Stimulated activated CD4-positive, alpha-beta T cell treated with anti-CD3 and anti-CD28 coated beads, Interleukin-1b, Interleukin-23, amount 100 ng/mL, for 4 hours (primary cell): Measurements from ENCODE around the gene TMUB1.

Experiments
- DNase-seq, 2 donors: peaks; one replicate each; pipeline ENCODE4 v3.0.0-alpha.2; 2020; ENCODE audit warnings: low read depth in 2 of 2

TMUB1 gene

DNA sequence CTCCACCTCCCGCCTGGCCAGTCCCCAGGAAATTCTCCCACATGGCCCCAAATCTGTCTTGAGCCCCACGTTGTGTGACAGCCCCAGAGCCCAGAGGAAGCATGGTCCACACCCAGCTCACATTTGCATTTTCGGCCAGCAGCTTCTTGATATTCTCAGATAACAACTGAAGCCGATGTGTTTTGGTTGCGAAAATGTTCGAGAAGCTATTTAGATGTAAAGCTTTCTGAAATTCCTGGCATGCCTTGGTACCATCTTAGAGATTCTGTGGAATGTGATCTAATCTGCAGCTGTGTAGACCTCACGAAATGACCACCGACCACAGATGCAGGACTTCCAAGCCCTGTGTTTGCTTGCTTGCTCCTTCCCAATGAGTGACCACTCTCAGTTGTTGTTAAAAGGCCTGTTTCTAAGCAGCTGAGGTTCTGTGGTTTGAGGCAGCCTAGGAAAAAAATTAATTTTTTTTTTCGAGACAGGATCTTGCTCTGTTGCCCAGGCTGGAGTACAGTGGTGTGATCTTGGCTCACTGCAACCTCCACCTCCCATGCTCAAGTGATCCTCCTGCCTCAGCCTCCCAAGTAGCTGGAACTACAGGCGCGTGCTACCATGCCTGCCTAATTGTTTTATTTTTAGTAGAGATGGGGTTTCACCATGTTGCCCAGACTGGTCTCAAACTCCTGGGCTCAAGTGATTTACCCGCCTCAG lies 15.1 kb downstream of the TMUB1 start:
- DNase-seq = no peak

DNA sequence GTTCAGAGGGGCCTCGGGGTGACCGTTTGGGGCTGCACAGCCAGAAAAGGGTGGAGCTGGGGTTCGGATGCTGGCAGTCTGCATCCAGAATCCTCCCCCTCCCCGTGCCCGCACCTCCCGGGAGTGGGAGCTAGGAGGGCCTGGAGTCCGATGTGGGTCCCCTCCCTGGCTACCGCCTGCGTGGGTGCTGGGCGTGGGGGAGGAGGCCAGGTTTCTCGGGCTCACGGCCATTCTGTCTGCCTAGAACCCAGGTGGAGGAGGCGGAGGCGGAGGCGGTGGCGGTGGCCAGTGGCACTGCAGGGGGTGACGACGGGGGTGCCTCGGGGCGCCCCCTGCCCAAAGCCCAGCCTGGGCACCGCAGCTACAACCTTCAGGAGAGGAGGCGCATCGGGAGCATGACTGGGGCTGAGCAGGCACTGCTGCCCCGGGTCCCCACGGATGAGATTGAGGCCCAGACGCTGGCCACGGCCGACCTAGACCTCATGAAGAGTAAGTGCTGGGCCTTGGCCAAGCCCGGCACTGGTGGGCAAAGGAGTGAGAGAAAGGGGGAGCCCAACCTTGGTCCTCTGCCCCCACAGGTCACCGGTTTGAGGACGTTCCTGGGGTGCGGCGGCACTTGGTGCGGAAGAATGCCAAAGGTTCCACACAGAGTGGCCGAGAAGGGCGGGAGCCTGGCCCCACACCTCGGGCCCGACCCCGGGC lies 16.9 kb downstream of the TMUB1 start:
- DNase-seq = no peak

DNA sequence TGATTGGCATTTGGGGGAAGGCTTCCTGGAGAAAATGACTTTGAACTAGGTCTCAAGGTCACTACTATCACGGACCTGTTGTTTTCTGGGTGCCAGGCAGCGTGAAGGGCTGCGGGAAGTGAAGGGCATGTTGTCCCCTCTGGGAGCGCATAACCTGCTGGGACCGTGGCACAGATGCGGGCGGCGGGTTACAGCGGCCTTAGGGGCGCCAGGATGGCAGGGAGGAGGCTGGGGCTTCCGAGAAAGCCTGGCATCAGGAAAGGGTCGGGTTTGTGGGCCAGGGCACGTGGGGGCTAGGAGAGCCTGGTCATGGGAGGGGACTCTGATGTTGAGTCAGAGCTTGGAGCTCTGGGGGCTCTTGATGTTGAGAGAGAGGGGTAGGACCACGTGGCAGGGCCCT lies 17.8 kb downstream of the TMUB1 start:
- DNase-seq = no peak

DNA sequence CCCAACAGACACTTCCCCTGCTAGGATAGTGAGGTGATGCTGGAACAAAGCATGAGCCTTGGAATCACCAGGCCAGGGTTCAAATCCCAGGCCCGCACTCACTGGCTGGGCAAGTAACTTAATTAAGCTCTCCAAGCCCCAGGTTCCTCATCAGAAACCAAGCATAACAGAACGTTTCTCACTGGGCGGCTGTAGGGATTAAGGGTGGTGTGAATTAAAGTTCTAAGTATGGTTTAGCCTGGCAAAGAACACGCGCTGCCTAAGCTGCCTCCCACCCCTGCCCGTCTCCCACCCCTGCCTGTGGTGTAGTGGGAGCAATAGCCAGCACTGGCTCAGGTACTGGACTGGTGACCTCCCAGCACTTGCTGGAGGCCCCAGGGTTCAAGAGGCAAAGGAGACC lies 18.3 kb downstream of the TMUB1 start:
- DNase-seq = no peak

DNA sequence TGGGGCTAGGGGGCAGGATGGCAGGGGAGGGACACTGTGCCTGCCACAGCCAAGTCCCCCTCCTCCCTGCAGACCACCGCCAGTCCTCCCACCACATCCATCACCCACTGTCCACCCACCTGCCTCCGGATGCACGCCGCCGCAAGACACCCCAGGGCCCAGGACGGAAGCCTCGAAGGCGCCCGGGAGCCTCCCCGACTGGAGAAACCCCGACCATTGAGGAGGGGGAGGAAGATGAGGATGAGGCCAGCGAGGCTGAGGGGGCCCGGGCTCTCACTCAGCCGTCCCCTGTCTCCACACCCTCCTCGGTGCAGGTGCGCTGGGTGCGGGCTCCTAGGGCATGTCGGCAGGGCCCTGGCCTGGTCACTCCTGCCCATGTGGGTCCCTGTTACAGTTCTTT lies 18.8 kb downstream of the TMUB1 start:
- no peak for DNase-seq

DNA sequence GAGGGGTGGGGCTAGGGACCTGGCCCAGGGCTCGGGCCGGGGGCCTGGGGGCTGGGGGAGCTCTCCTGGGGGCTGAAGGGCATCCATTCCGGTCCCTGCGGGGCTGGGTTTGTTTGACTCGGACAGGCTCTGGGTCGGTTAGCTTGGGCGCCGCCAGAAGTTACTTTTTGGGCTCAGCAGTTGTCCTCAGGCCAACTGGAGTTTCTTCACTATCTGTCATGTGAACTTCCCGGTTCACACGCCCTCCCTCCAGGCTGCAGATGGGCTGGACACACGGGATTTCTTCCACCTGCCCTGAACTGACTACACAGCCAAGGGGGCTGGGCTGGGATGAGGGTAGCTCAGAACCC lies 20.1 kb downstream of the TMUB1 start:
- no peak for DNase-seq

DNA sequence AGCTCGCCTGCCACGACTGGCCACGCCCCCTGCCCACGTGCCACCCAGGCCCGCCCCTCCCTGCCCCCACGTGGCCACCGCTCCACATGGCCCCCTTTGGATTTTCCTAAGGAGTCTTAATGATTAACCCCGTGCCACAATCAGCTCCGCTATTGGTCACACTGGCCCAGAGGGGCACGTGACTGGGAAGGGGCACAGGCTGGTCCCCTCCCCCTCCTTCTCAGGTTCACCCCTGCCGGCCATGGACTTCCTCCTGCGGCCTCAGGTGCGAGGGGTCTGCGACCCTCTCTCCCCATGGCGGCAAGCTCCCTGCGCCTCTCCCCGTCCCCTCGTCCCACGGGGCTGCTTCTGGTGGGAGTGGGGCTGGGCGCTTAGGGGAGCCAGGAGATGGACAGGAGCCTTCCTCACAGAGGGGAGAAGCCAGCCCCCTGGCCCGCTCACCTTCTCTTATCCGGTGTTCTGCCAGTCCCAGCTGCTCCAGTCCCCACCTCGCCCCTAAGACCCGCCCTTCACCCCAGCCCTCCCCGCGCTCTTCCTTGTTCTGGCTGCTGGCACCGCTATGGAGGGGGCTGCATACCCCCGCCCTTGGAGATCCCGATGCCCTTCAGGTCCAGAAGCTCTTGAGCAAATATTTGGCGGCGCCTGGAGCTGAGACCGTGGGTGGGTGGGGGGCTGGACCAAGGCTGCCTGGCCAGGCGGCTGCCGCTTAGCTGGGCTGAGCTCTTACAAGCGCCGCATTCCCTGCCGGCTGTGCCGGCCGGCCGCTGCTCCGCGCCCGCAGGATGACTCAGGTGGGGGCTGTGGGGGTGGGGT lies 20.7 kb downstream of the TMUB1 start:
- no peak for DNase-seq

DNA sequence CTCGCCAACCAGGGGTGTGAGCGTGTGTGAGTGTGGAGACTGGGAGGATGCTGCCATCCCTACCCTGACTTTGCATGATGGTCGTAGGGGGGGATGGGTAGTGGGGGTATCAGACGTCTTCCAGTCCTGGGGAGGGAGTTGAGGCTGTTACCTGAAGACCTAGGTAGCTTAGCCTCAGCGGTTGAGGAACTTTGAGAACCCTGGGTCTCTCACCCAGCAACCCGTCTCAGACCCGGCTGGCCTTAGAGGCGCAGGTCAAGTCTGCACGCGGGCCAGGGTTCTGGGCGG lies 21.2 kb downstream of the TMUB1 start:
- no peak for DNase-seq

DNA sequence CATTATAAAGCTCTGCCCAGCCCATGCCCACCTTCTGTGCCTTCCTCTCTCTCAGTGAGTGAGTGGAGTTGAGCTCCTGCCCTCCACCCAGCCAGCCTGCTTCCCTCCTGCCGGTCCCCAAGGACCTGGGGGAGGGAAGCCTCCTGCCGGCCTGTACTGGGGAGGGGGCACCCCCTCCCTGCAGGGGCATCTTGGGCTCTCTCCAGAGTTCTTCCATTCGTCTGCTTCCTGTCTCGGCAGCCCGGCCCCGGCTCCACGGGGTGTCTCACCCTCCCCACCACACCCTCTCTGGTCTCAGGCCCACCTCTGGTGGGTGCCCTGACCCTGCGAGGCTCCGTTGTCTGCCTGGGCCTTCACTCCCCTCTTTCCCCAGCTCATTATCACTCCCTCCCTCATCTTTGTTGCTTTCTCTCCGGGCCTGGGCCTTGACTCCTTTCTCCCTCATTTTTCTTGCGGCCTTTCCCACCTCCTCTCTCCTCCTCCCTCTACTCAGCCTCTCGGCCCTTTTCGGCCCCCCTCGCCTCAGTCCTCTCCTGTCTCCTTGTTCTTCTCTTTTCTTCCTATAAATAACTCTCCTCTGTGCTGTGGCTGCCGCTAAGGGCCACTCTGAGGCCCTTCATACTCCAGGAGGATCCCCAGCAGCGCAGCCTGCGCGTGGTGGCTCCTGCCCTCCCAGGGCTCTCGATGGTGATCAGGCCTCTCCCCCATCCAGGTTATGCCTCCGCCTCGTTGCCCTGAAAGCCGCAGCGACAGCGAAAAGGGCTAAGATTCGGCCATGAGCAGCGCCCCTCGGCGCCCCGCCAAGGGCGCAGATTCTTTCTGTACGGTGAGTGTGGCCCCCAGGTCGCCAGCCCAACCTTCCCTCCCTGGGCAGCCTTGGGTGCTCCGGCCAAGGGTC lies 21.8 kb downstream of the TMUB1 start:
- DNase-seq = no peak

DNA sequence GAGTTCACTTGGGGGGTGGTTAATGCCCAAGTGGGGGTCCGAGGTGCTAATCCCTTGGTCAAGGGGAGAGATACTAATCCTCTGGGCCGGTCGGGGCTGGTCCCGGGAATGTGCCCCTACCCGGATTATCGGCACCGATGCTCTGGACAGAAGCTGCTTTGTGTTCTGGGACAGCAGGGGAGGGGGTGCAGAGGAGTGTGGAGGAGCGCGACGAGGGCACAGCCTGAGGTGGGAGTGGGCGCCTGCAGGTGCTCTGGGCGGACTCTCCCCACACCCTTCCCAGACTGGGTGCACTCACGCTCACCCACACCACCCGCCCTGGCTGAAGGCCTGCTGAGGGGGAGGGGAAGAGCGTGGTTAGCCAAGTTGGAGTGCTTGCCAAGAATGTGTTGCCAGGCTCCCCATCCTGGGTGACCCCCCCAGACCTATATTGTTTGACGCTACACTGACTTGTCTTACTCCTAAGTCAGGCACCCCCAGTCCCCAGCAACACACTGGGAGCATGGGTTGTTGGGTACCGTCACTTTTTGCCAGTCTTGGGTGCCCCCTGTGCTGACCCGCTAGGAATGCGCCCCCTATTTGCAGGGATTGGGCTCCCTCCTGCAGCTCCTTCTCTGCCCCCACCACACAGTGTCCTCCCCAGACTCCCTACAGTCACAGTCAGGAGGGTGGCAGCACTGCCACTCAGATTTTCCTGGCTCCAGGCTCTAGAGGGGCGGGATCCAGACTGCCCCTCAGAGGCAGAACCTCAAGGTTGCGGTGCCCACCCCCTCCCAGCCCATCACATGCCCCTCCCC lies 22.7 kb downstream of the TMUB1 start:
- DNase-seq = no peak

DNA sequence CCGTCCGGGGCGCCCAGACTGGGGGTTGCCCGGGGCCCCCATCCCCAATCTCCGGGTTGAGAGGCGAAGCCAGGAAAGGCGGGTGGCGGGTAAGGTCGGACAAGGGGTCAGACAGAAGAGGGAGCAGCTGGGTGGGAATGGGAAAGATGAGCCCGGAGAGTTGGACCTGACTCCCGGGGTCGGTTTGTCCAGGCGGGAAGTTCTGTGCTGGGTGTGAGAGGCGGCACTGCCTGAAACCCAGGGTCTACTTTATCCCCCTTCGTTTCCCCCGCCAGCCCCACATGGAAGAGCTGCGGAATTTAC lies 23.2 kb downstream of the TMUB1 start:
- DNase-seq = no peak

DNA sequence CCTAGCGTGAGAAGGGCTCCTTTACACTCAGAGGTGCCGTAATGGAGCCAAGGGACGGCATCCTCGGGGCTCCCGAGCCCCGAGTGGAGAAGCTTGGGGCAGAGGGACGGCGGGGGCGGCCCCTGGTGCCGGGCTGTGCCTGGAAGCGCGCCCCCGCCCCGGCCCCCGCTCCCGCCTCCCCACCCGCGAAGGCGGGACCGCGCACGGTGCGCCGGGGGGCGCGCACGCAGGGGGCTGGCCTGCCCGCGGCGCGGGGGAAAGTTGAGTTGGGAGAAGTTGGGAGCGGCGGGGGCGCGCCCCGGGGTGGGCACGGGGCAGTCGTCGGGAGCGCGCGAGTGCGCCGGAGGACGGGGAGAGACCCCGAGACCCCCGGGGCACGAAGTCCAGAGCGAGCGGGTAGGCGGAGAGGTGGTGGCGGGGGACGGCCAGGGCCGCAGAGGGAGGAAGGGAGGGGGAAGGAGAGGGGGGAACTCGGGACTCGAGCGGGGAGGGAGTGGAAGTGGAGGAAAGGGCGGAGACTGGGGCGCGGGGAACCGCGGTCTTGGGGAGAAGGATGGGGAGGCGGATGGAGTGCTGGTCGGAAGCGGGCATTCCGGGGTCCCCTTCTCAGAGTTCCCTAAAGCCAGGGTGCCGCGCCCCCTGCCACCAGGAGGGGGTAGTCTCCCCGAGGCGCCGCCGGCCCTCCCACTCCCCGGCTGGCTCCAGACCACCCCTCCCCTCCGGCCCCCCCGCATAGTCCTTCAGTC lies 23.8 kb downstream of the TMUB1 start, which contains the start of gene SLC4A2:
Gene SLC4A2, plus strand, starts transcription at position 223 of the 746 bp plus-strand sequence. CDS start 2,399 bp downstream, outside the sequence.
- DNase-seq = peak; percentile 58 to 69

DNA sequence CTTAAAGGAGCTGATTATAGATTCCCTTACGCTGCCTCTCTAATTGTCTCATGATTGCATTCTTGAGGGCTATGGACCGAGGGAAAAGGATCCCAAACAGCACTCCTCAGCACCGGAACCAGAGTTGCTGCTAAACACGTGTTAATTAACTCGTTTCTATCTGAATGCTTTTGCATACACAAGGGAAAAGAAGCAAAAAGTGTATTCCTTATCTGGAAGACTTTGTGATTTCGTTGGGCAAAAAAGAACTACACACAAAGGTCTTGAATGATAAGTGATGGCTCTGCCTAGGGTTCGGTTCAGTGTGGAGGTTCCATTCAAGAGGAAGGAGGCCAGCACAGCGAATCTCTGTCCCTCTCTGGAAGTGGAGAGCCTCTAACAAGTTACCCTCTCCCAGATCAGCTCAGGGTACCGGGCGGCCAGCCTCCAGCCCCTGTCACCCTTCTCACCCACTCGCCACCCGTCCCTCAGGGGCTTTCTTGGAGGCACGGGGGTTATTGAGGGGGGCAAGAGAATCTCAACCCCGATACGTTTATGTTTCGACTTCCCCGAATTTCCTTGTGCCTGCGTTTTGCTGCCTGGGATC lies 24.4 kb downstream of the TMUB1 start:
- no peak for DNase-seq

DNA sequence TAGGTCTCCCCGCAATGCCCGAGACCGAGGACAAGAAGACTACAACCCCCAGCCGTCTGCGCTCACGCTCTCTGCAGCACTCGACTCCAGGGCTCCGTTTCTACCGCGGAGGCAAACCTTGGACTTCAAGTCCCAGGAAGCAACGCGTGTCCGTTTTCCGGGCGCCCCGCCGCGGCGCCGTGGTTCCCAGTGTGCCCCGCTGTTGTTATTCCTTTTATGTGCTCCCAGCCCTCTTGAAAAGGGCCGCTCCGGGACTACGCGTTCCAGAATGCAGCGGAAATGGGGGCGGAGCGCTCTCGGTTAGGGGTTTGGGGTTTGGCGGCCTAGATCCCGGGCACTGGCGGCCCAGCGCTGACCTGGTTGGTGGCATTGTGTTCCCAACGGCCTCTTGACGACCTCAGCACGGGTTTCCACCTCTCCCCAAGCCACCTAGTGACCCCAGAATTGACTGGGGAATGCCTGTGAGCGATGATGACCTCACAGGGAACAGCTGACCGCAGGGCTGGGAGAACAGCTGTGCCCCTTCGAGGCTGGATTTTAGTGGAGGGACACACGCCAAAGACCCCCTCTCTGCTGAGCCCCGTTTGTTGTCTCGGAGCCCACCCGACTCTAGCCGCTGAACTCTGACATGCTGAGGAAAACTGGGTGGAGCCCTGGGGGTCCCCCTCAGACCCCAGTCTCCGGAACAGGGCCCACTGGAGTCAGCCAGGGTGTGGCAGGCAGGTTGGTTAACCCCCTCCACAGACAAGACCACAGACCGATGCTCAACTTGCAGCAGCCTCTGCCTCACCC lies 25.1 kb downstream of the TMUB1 start:
- DNase-seq = peak; percentile 89 to 94

DNA sequence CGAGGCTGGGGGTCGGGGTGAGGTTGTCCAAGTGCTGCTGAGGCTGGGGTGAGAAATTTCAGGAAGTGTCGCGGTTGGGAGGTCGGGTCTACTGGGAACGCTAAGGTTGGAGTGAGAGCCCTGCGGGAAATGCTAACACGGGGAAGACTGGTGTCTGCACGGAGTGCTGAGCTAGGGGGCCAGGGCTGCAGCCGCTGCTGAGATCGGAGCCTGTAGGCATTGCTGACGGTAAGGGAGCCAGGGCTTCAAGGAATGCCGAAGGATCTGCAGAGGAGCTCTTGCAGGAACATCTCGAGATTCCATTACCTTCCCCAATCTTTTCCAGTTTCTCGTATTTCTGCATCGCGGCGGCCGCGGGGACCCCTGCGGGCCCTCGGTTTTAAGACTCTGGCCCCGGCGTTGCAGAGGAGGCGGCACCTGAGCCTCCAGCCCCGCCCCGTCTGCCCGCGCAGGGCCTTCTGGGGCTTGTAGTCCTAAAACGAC lies 25.7 kb downstream of the TMUB1 start, which contains the start of gene CDK5:
Gene CDK5, minus strand, starts transcription at position 392 of the 483 bp plus-strand sequence. Its CDS starts 49 bp downstream, at position 343.
- no peak for DNase-seq

DNA sequence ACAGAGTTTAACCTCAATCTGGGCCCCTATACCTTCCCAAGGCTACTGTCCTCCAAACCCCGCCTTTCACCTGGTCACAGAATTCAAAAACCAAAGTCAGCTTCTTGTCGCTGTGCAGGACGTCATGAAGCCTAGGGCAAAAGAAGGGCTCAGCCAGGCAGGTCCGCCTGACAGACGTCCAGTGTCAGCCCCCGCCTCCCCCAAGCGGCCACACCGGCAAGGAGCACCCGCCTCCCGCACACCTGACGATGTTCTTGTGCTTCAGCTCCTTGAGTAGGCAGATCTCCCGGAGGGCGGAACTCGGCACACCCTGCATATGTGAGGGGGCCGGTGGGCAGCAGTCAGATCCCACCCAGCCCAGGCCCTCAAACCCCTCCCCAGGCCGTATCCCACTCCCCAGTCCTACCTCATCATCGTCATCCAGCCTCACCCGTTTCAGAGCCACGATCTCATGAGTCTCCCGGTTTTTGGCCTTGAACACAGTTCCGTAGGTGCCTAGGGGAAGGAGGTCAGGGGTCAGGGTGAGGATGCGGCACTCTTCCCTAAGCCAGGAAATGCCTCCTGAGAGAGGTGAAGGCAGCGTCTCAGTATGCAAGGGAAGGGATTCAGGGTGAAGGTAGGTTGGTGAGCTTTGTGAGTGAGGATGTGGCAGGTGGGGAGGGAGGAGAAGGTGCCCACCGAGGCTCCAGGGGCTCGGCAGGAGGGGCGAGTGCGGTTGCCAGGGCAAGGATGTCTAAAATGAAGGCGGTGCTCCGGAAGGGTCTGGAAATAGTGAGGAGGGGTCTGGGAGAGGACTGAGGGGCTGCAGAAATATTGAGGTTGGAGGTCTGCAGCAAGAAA lies 26.4 kb downstream of the TMUB1 start:
- DNase-seq = no peak

DNA sequence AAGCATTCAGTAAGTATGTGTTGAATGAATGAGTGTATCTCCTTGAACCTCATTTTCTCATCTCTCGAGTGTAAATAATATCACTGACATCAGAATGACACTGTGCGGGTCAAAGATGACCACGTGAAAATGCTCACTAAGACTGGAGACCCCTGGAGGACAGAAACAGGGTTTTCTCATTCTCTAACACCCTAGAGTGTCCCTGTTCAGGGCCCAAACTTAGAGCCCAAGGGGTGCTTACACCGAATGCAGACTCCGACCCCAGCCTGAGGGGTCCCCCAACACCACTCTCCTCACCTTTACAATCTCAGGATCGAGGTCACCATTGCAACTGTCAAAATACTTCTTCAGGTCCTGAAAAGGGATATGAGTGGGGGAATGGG lies 27.0 kb downstream of the TMUB1 start:
- no peak for DNase-seq

DNA sequence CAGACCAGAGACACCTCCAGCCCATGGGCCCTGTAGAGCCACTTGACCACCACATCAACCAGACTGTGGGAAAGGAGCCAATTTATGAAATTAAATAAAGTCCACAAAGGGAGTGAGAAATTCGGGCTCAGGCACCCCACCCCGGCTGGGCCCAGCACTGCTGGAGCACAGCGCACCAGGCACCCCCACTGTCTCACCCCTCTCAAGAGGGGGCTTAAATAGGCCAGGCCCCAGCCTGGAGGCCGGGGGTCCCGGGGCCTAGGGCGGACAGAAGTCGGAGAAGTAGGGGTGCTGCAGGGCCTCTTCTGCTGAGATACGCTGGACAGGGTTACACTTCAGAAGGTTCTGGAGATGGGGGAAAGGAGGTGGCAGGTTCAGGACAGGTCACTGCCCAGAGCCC lies 29.5 kb downstream of the TMUB1 start:
- no peak for DNase-seq
